ENCODE results near the gene CCDC88B. TPM values are rescaled to one million over a fixed set of nuclear protein-coding genes. Genes with fewer than 3 reads are reported as not detected.
A peak's percentile ranks its signal among the peaks of the same experiment; 100 is the strongest.

CCDC88B gene
- total RNA-seq, 4 donors from 2014 or later: 7.6 to 9.4 (median 8.5) TPM

GRCh38 chr11:64384028-64384737, 44.2 kb downstream of the CCDC88B start:
- no peak overlapping the region for H3K27ac ChIP-seq
- H3K27me3 ChIP-seq: no peaks in the 10 kb centered on the region
- H3K4me1 ChIP-seq: peaks cover 0 to 13% (median 0%) of the 10 kb centered on the region in 3 donors
- 65 to 74% methylated on average over 5 of the region's 17 CpGs for WGBS, 2 donors (ENCODE audit: low coverage in 1 of 2)
- no peak overlapping the region for H3K4me3 ChIP-seq
- no peaks in the 10 kb centered on the region for H3K36me3 ChIP-seq
- no peak for ATAC-seq
- H3K9me3 ChIP-seq: no peaks in the 10 kb centered on the region
- no peak for TF ChIP-seq POLR2A (IDR thresholded peaks at IDR 0.05)
- no peak for TF ChIP-seq CTCF (IDR thresholded peaks at IDR 0.05)
- no peak for TF ChIP-seq POLR2AphosphoS5 (IDR thresholded peaks at IDR 0.05)
- no peak for TF ChIP-seq EP300 (IDR thresholded peaks at IDR 0.05)

GRCh38 chr11:64384981-64385944, 45.3 kb downstream of the CCDC88B start:
- ATAC-seq: peak; percentile 25
- Histone ChIP-seq H3K27me3 (no peaks in the 10 kb centered on the region), H3K36me3 (no peaks in the 10 kb centered on the region), H3K4me1 (peaks cover 0 to 13% (median 0%) of the 10 kb centered on the region in 3 donors), H3K4me3 (no peak overlapping the region), H3K9me3 (no peaks in the 10 kb centered on the region), H3K27ac (no peak overlapping the region)
- no peak for TF ChIP-seq POLR2A (IDR thresholded peaks at IDR 0.05)
- WGBS, 2 donors (ENCODE audit: low coverage in 1 of 2): 54% methylated on average over 12 of the region's 15 CpGs; no CpG with 5 or more reads in 1 of the 2 donors

- WGBS, 2 donors (ENCODE audit: low coverage in 1 of 2): 77 to 91% methylated on average over 10 of the region's 11 CpGs
Observed at GRCh38 chr11:64385945-64386704, 46.1 kb downstream of the CCDC88B start.

GRCh38 chr11:64387916-64388315, 47.9 kb downstream of the CCDC88B start:
- Histone ChIP-seq H3K9me3 (no peaks in the 10 kb centered on the region), H3K27ac (no peak overlapping the region), H3K4me1 (peaks cover 0 to 13% (median 0%) of the 10 kb centered on the region in 3 donors), H3K27me3 (no peaks in the 10 kb centered on the region), H3K4me3 (no peak overlapping the region), H3K36me3 (no peaks in the 10 kb centered on the region)
- TF ChIP-seq POLR2AphosphoS5 (IDR thresholded peaks at IDR 0.05): no peak
- no peak for TF ChIP-seq POLR2A (IDR thresholded peaks at IDR 0.05)
- TF ChIP-seq EP300 (IDR thresholded peaks at IDR 0.05): no peak
- no peak for TF ChIP-seq CTCF (IDR thresholded peaks at IDR 0.05)
- ATAC-seq: no peak

More at GRCh38 chr11:64385945-64386704, 46.1 kb downstream of the CCDC88B start:
- H3K36me3 ChIP-seq: no peaks in the 10 kb centered on the region
- no peaks in the 10 kb centered on the region for H3K27me3 ChIP-seq
- TF ChIP-seq EP300 (IDR thresholded peaks at IDR 0.05) (no peak), POLR2AphosphoS5 (IDR thresholded peaks at IDR 0.05) (no peak), POLR2A (IDR thresholded peaks at IDR 0.05) (no peak), CTCF (IDR thresholded peaks at IDR 0.05) (no peak)
- no peak overlapping the region for H3K4me3 ChIP-seq
- H3K9me3 ChIP-seq: no peaks in the 10 kb centered on the region
- H3K4me1 ChIP-seq: peaks cover 0 to 13% (median 0%) of the 10 kb centered on the region in 3 donors
- no peak for ATAC-seq
- H3K27ac ChIP-seq: no peak overlapping the region

- H3K4me1 ChIP-seq: peaks cover 0 to 13% (median 0%) of the 10 kb centered on the region in 3 donors
- H3K4me3 ChIP-seq: no peak overlapping the region
- no peak overlapping the region for H3K27ac ChIP-seq
- no peaks in the 10 kb centered on the region for H3K36me3 ChIP-seq
- no peaks in the 10 kb centered on the region for H3K9me3 ChIP-seq
- ATAC-seq: no peak
- H3K27me3 ChIP-seq: no peaks in the 10 kb centered on the region
- TF ChIP-seq POLR2AphosphoS5 (IDR thresholded peaks at IDR 0.05) (no peak), POLR2A (IDR thresholded peaks at IDR 0.05) (no peak), CTCF (IDR thresholded peaks at IDR 0.05) (no peak), EP300 (IDR thresholded peaks at IDR 0.05) (no peak)
- 76 to 100% methylated on average over 1 to 10 of the region's 10 CpGs for WGBS, 2 donors (ENCODE audit: low coverage in 1 of 2)
Observed at GRCh38 chr11:64388894-64389293, 48.9 kb downstream of the CCDC88B start.

All from gastroesophageal sphincter (tissue), 4 donors.